ENCODE data around the gene ZFAND3. TPM values are rescaled to one million over a fixed set of nuclear protein-coding genes. Genes with fewer than 3 reads are reported as not detected.

ZFAND3 gene
- polyA plus RNA-seq, 1 of the 3 experiments (the other 2 are of a cell fraction) = 16.7 TPM

GRCh38 chr6:37776566-37776965, 43.0 kb upstream of the ZFAND3 start:
- H3F3A ChIP-seq (replicated peaks; ENCODE audit: insufficient read depth) = no peaks in the 10 kb centered on the region
- WGBS (ENCODE audit: low lambda C conversion rate) = 86% methylated on average over 9 of the region's 9 CpGs
- H4K20me1 ChIP-seq (ENCODE audit: insufficient read depth) = no peaks in the 10 kb centered on the region
- no peak overlapping the region for H3K9ac ChIP-seq
- no peak overlapping the region for H3K4me2 ChIP-seq
- H3K36me3 ChIP-seq (replicated peaks in 1 of 2; ENCODE audit: control insufficient read depth in 1 of 2, insufficient read depth in 2 of 2, low read length in 1 of 2) = no peaks in the 10 kb centered on the region
- no peak overlapping the region for H2AFZ ChIP-seq (ENCODE audit: low read depth)
- ChIA-PET CTCF (no interaction called here), POLR2A (no interaction called here)
- no peaks in the 10 kb centered on the region for H3K79me2 ChIP-seq (ENCODE audit: insufficient read depth)
- DNase-seq = no peak
- no peaks in the 10 kb centered on the region for H3K27me3 ChIP-seq (ENCODE audit: insufficient read depth)
- 0 out of 2 replicates have a peak, but pooled peaks cover 4% of the 10 kb centered on the region for H3K9me3 ChIP-seq
- no peaks in the 10 kb centered on the region for H3K9me2 ChIP-seq
- TF ChIP-seq FOXJ3 (CRISPR knock-in tag; IDR thresholded peaks at IDR 0.05) (no peak), RAD21 (IDR thresholded peaks at IDR 0.05; ENCODE audit: low read length) (no peak), NFIC (IDR thresholded peaks at IDR 0.05; ENCODE audit: borderline replicate concordance) (no peak), USF2 (IDR thresholded peaks at IDR 0.05; ENCODE audit: borderline replicate concordance, low read depth, low read length) (no peak), MEF2A (IDR thresholded peaks at IDR 0.05; ENCODE audit: borderline replicate concordance, low read depth) (no peak)
- TF ChIP-seq, protein P1, sequence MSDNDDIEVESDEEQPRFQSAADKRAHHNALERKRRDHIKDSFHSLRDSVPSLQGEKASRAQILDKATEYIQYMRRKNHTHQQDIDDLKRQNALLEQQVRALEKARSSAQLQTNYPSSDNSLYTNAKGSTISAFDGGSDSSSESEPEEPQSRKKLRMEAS (IDR thresholded peaks at IDR 0.05; ENCODE audit: low read depth) = no peak
- no peak overlapping the region for H3K27ac ChIP-seq (ENCODE audit: low read depth in 2 of 2, low read length in 1 of 2)
- no peak overlapping the region for H3K4me3 ChIP-seq (ENCODE audit: low read depth in 2 of 2, low read length in 1 of 2)
- peaks cover 0 to 18% of the 10 kb centered on the region in 2 experiments; a peak in 1 of 4 replicates for H3K4me1 ChIP-seq (ENCODE audit: control insufficient read depth in 1 of 2, insufficient read depth in 2 of 2, low read depth in 1 of 2, low read length in 1 of 2)

GRCh38 chr6:37777272-37777834, 42.2 kb upstream of the ZFAND3 start:
- H3K9ac ChIP-seq = no peak overlapping the region
- no peak for TF ChIP-seq NRF1 (IDR thresholded peaks at IDR 0.05; ENCODE audit: low read depth, low read length)
- TF ChIP-seq, protein P2, sequence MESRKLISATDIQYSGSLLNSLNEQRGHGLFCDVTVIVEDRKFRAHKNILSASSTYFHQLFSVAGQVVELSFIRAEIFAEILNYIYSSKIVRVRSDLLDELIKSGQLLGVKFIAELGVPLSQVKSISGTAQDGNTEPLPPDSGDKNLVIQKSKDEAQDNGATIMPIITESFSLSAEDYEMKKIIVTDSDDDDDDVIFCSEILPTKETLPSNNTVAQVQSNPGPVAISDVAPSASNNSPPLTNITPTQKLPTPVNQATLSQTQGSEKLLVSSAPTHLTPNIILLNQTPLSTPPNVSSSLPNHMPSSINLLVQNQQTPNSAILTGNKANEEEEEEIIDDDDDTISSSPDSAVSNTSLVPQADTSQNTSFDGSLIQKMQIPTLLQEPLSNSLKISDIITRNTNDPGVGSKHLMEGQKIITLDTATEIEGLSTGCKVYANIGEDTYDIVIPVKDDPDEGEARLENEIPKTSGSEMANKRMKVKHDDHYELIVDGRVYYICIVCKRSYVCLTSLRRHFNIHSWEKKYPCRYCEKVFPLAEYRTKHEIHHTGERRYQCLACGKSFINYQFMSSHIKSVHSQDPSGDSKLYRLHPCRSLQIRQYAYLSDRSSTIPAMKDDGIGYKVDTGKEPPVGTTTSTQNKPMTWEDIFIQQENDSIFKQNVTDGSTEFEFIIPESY (IDR thresholded peaks at IDR 0.05; ENCODE audit: borderline replicate concordance, low read depth) = no peak
- TF ChIP-seq RAD21 (IDR thresholded peaks at IDR 0.05; ENCODE audit: low read length) = no peak
- no peak for TF ChIP-seq TEAD4 (IDR thresholded peaks at IDR 0.05; ENCODE audit: borderline replicate concordance, insufficient read depth)
- no peak for TF ChIP-seq NFIC (IDR thresholded peaks at IDR 0.05; ENCODE audit: borderline replicate concordance)
- TF ChIP-seq POLR2AphosphoS5 (IDR thresholded peaks at IDR 0.05; ENCODE audit: low read depth, low read length) = no peak
- TF ChIP-seq USF2 (IDR thresholded peaks at IDR 0.05; ENCODE audit: borderline replicate concordance, low read depth, low read length) = no peak
- TF ChIP-seq GATA2 (CRISPR knock-in tag; IDR thresholded peaks at IDR 0.05) = no peak
- TF ChIP-seq, protein P3, sequence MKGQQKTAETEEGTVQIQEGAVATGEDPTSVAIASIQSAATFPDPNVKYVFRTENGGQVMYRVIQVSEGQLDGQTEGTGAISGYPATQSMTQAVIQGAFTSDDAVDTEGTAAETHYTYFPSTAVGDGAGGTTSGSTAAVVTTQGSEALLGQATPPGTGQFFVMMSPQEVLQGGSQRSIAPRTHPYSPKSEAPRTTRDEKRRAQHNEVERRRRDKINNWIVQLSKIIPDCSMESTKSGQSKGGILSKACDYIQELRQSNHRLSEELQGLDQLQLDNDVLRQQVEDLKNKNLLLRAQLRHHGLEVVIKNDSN (IDR thresholded peaks at IDR 0.05; ENCODE audit: borderline replicate concordance, low read depth) = no peak
- no peak for TF ChIP-seq GABPA (IDR thresholded peaks at IDR 0.05; ENCODE audit: low read depth)
- TF ChIP-seq IRF3 (IDR thresholded peaks at IDR 0.05; ENCODE audit: low read depth, low read length) = no peak
- ChIA-PET CTCF (interaction anchor here (0.9 to 1.4 kb wide), 2 partner anchors 13 to 14 kb away, joined by 3 to 4 read pairs; no protein-coding TSS in a partner anchor), POLR2A (no interaction called here)
- no peaks in the 10 kb centered on the region for H3K27me3 ChIP-seq (ENCODE audit: insufficient read depth)
- H3K4me1 ChIP-seq (ENCODE audit: control insufficient read depth in 1 of 2, insufficient read depth in 2 of 2, low read depth in 1 of 2, low read length in 1 of 2) = peaks cover 0 to 18% of the 10 kb centered on the region in 2 experiments; a peak in 1 of 4 replicates
- no peaks in the 10 kb centered on the region for H3K79me2 ChIP-seq (ENCODE audit: insufficient read depth)
- 0 out of 2 replicates have a peak, but pooled peaks cover 4% of the 10 kb centered on the region for H3K9me3 ChIP-seq
- DNase-seq = no peak
- no peak overlapping the region for H3K4me3 ChIP-seq (ENCODE audit: low read depth in 2 of 2, low read length in 1 of 2)
- no peak overlapping the region for H2AFZ ChIP-seq (ENCODE audit: low read depth)
- H3K36me3 ChIP-seq (replicated peaks in 1 of 2; ENCODE audit: control insufficient read depth in 1 of 2, insufficient read depth in 2 of 2, low read length in 1 of 2) = no peaks in the 10 kb centered on the region
- no peak overlapping the region for H3K4me2 ChIP-seq
- no peaks in the 10 kb centered on the region for H3K9me2 ChIP-seq
- H4K20me1 ChIP-seq (ENCODE audit: insufficient read depth) = no peaks in the 10 kb centered on the region
- WGBS (ENCODE audit: low lambda C conversion rate) = 79% methylated on average over 10 of the region's 10 CpGs
- H3K27ac ChIP-seq (ENCODE audit: low read depth in 2 of 2, low read length in 1 of 2) = no peak overlapping the region
- H3F3A ChIP-seq (replicated peaks; ENCODE audit: insufficient read depth) = no peaks in the 10 kb centered on the region

Data from SK-N-SH (cell line).